Measurements from ENCODE around the gene MTNR1A. TPM values are rescaled to one million over a fixed set of nuclear protein-coding genes. Genes with fewer than 3 reads are reported as not detected.

Gene MTNR1A
- total RNA-seq, 1 experiment from 2014 or later, result 0.84 TPM

- Histone ChIP-seq H3K9me2 (ENCODE audit: insufficient read depth) (no peaks in the 10 kb centered on the region), H3K79me2 (ENCODE audit: insufficient read depth, low read length) (peaks cover 100% of the 10 kb centered on the region), H3K9me3 (ENCODE audit: control insufficient read depth in 1 of 2, insufficient read depth in 1 of 2, low read depth in 1 of 2, low read length in 2 of 2) (no peaks in the 10 kb centered on the region), H3K4me3 (replicated peaks in 1 of 2; ENCODE audit: low read depth in 1 of 2, low read length in 2 of 2) (no peak overlapping the region), H2AFZ (ENCODE audit: low read depth, low read length, poor library complexity, severe bottlenecking) (no peak overlapping the region), H3K27ac (ENCODE audit: low read depth, low read length) (no peak overlapping the region), H3K4me1 (ENCODE audit: control insufficient read depth in 1 of 2, insufficient read depth in 2 of 2, low read length in 2 of 2) (no peaks in the 10 kb centered on the region), H3K9ac (ENCODE audit: low read length) (no peak overlapping the region), H3K27me3 (ENCODE audit: insufficient read depth, low read length) (no peaks in the 10 kb centered on the region), H3K36me3 (ENCODE audit: control insufficient read depth in 1 of 2, insufficient read depth in 2 of 2, low read length in 2 of 2) (peaks cover 90 to 93% of the 10 kb centered on the region in 2 experiments), H3K4me2 (ENCODE audit: low read length) (no peak overlapping the region), H4K20me1 (ENCODE audit: insufficient read depth) (peaks cover 42% of the 10 kb centered on the region)
- BruUV-seq (replicated peaks), result no TSS peak
- no peak for TF ChIP-seq ZFX (IDR thresholded peaks at IDR 0.05)
- no peak; the same call in 1 of the 2 replicates for TF ChIP-seq SIN3A (IDR thresholded peaks at IDR 0.05; ENCODE audit: low read depth)
- no peak for TF ChIP-seq CEBPB (IDR thresholded peaks at IDR 0.05; ENCODE audit: low read depth)
- no peak for TF ChIP-seq EZH2phosphoT487 (IDR thresholded peaks at IDR 0.05; ENCODE audit: borderline replicate concordance)
- TF ChIP-seq ELF1 (IDR thresholded peaks at IDR 0.05; ENCODE audit: borderline replicate concordance, low read depth), result no peak
- no peak for TF ChIP-seq EGR1 (IDR thresholded peaks at IDR 0.05; ENCODE audit: low read depth)
- no peak for TF ChIP-seq CBX3 (IDR thresholded peaks at IDR 0.05; ENCODE audit: low read depth)
- TF ChIP-seq ZNF274 (IDR thresholded peaks at IDR 0.05; ENCODE audit: low read depth, low read length), result no peak
- no peak for TF ChIP-seq POLR2A (IDR thresholded peaks at IDR 0.05; ENCODE audit: borderline replicate concordance, extremely low read depth, insufficient read depth, insufficient read length)
- no peak for TF ChIP-seq ATF3 (IDR thresholded peaks at IDR 0.05)
- no peak for TF ChIP-seq SRF (IDR thresholded peaks at IDR 0.05; ENCODE audit: low read depth)
- TF ChIP-seq POLR2AphosphoS5 (IDR thresholded peaks at IDR 0.05; ENCODE audit: low read depth, low read length), result no peak
- no peak for TF ChIP-seq FOSL1 (IDR thresholded peaks at IDR 0.05; ENCODE audit: low read depth)
- TF ChIP-seq RAD21 (IDR thresholded peaks at IDR 0.05; ENCODE audit: low read depth), result no peak
- TF ChIP-seq ZBTB33 (IDR thresholded peaks at IDR 0.05; ENCODE audit: extremely low read depth, insufficient replicate concordance, low read length), result no peak
- TF ChIP-seq TCF7L2 (IDR thresholded peaks at IDR 0.05; ENCODE audit: borderline replicate concordance, extremely low read depth, insufficient read depth, insufficient read length), result no peak
- TF ChIP-seq CTCF (IDR thresholded peaks at IDR 0.05 in 2 of 3, conservative IDR thresholded peaks at IDR 0.05 in 1 of 3; ENCODE audit: borderline replicate concordance in 1 of 3, insufficient read depth in 1 of 3, low read depth in 2 of 3, low read length in 2 of 3), result no peak
- TF ChIP-seq YY1 (IDR thresholded peaks at IDR 0.05; ENCODE audit: extremely low read depth, insufficient replicate concordance, low read depth, low read length), result no peak
- DNase-seq (ENCODE audit: low read depth, low spot score), result no peak
- intact Hi-C loops (cut with micrococcal nuclease), result no loop called here
- RAD21 ChIA-PET (ENCODE audit: low non-redundant PET in 1 of 2, low total read pairs in 2 of 2, uncharacterized antibody in 2 of 2, unreplicated experiment in 2 of 2), result no interaction called here
- ATAC-seq, result no peak
- POLR2A ChIA-PET, result no interaction called here
- CTCF ChIA-PET, result no interaction called here
Measured at GRCh38 chr4:186599483-186599882, 44.1 kb upstream of the MTNR1A start.

Measured in HCT116 (cell line).